Upper lobe of left lung (tissue), 6 donors: Measurements from ENCODE around the gene MSX2. TPM values are rescaled to one million over a fixed set of nuclear protein-coding genes. Genes with fewer than 3 reads are reported as not detected.

Source experiments
- ATAC-seq, 2 donors: fragments of 200-7000 bp; cut with Tn5 transposase; one replicate each; pipeline ENCODE4 v1.9.1; 2022; ENCODE audit warnings: mild to moderate bottlenecking in 2 of 2, moderate library complexity in 2 of 2; ENCODE audit not compliant: low FRiP score in 2 of 2
- DNase-seq, 2 donors: peaks; one replicate each; pipeline ENCODE4 v3.0.0-alpha.2; 2019 to 2020
- H3K27ac ChIP-seq, 4 donors: fragments of 200-600 bp; sonication (generic); one replicate each; pipeline ENCODE4 v1.5.1; 2016 to 2019
- H3K27me3 ChIP-seq, 4 donors: fragments of 200-600 bp; sonication (generic); one replicate each; pipeline ENCODE4 v1.5.1; 2017 to 2019
- H3K36me3 ChIP-seq, 4 donors: fragments of 200-600 bp; sonication (generic); one replicate each; pipeline ENCODE4 v1.5.1; 2016 to 2019
- H3K4me1 ChIP-seq, 4 donors: fragments of 200-600 bp; sonication (generic); one replicate each; pipeline ENCODE4 v1.5.1; 2018 to 2019
- H3K4me3 ChIP-seq, 4 donors: fragments of 200-600 bp; sonication (generic); one replicate each; pipeline ENCODE4 v1.5.1; 2017 to 2019; ENCODE audit warnings: mild to moderate bottlenecking in 2 of 4, moderate library complexity in 1 of 4
- H3K9me3 ChIP-seq, 4 donors: fragments of 200-600 bp; sonication (generic); one replicate each; pipeline ENCODE4 v1.5.1; 2018 to 2019
- CTCF ChIP-seq, 6 experiments: fragments of 450-650 bp in 4 of 6; fragments of 200-600 bp in 2 of 6; sonication (generic) in 2 of 6; IDR thresholded peaks; one replicate each; pipeline ENCODE4 v1.5.1; 2016 to 2019; ENCODE audit warnings: antibody characterized with exemption in 6 of 6
- EP300 ChIP-seq, 4 donors: sonication (generic); formaldehyde crosslinking; IDR thresholded peaks; one replicate each; pipeline ENCODE4 v1.5.1; 2017; ENCODE audit warnings: antibody characterized with exemption in 4 of 4, control low read depth in 2 of 4
- POLR2A ChIP-seq, 4 donors: fragments of 450-650 bp; IDR thresholded peaks; one replicate each; pipeline ENCODE4 v1.5.1; 2016 to 2017; ENCODE audit warnings: antibody characterized with exemption in 4 of 4, mild to moderate bottlenecking in 2 of 4
- POLR2AphosphoS5 ChIP-seq, 2 donors: sonication (generic); formaldehyde crosslinking; IDR thresholded peaks; one replicate each; pipeline ENCODE4 v1.5.1; 2017; ENCODE audit warnings: antibody characterized with exemption in 2 of 2
- WGBS, 2 donors: methylation state at CpG; one replicate each; pipeline ENCODE4 v1.1.5; 2017 to 2018; 5-methylcytosine and 5-hydroxymethylcytosine counted together
- total RNA-seq, 6 donors: library from RNA; depleted of rRNA in 4 of 6; stranded (reverse); fragments of >200 nt in 4 of 6; gene quantifications; one replicate each; pipeline versions ENCODE4 v1.1.0 to v1.2.1, GENCODE V29; 2016 to 2021
- donor health status: DM: no; HTN: no; CAD: no; lungs with moderate emphysema.
- donor health status: DM: no; HTN: yes; CAD: no; lungs with severe emphysema.

MSX2 gene
- total RNA-seq, 6 donors from 2014 or later: 0.44 to 1.6 (median 1.5) TPM; not detected in 2

- TF ChIP-seq CTCF (IDR thresholded peaks at IDR 0.05) (no peak), EP300 (IDR thresholded peaks at IDR 0.05) (no peak)
- H3K4me1 ChIP-seq: peaks cover 0 to 10% (median 3%) of the 10 kb centered on the region in 4 donors
- DNase-seq: peak in 1 of 2 donors; percentile 79
- peak overlapping the region in 3 of 4 donors; percentile 13 to 35 (median 31) for H3K4me3 ChIP-seq
- H3K27ac ChIP-seq: no peak overlapping the region
- no peaks in the 10 kb centered on the region for H3K36me3 ChIP-seq
- H3K27me3 ChIP-seq: peaks cover 0 to 9% (median 4%) of the 10 kb centered on the region in 4 donors
- ATAC-seq: peak in 1 of 2 donors; percentile 59
- WGBS, 2 donors: 3% methylated on average over 5 to 64 of the region's 89 CpGs
- no peaks in the 10 kb centered on the region for H3K9me3 ChIP-seq
Measured at GRCh38 chr5:174751154-174752000, 27.0 kb downstream of the MSX2 start.

GRCh38 chr5:174752121-174752520 is 27.7 kb downstream of the MSX2 start:
- ATAC-seq (no peak), DNase-seq (no peak)
- H3K9me3 ChIP-seq: no peaks in the 10 kb centered on the region
- H3K4me3 ChIP-seq: no peak overlapping the region
- TF ChIP-seq CTCF (IDR thresholded peaks at IDR 0.05) (no peak), EP300 (IDR thresholded peaks at IDR 0.05) (no peak), POLR2A (IDR thresholded peaks at IDR 0.05) (no peak), POLR2AphosphoS5 (IDR thresholded peaks at IDR 0.05) (no peak)
- 87 to 90% methylated on average over 5 of the region's 5 CpGs for WGBS, 2 donors
- H3K27me3 ChIP-seq: peaks cover 0 to 9% (median 4%) of the 10 kb centered on the region in 4 donors
- H3K27ac ChIP-seq: no peak overlapping the region
- no peaks in the 10 kb centered on the region for H3K36me3 ChIP-seq
- H3K4me1 ChIP-seq: peaks cover 0 to 10% (median 3%) of the 10 kb centered on the region in 4 donors

GRCh38 chr5:174755106-174755505 is 30.7 kb downstream of the MSX2 start:
- H3K4me3 ChIP-seq: no peak overlapping the region
- ATAC-seq (no peak), DNase-seq (no peak)
- H3K27ac ChIP-seq: no peak overlapping the region
- no peaks in the 10 kb centered on the region for H3K36me3 ChIP-seq
- TF ChIP-seq POLR2A (IDR thresholded peaks at IDR 0.05) (no peak), CTCF (IDR thresholded peaks at IDR 0.05) (no peak), EP300 (IDR thresholded peaks at IDR 0.05) (no peak), POLR2AphosphoS5 (IDR thresholded peaks at IDR 0.05) (no peak)
- peaks cover 0 to 10% (median 3%) of the 10 kb centered on the region in 4 donors for H3K4me1 ChIP-seq
- WGBS, 2 donors: 63 to 70% methylated on average over 2 of the region's 2 CpGs
- H3K9me3 ChIP-seq: no peaks in the 10 kb centered on the region
- peaks cover 0 to 9% (median 4%) of the 10 kb centered on the region in 4 donors for H3K27me3 ChIP-seq

GRCh38 chr5:174759091-174759490 is 34.7 kb downstream of the MSX2 start:
- DNase-seq (no peak), ATAC-seq (no peak)
- no peaks in the 10 kb centered on the region for H3K4me1 ChIP-seq
- 69 to 78% methylated on average over 3 of the region's 3 CpGs for WGBS, 2 donors
- TF ChIP-seq POLR2AphosphoS5 (IDR thresholded peaks at IDR 0.05) (no peak), POLR2A (IDR thresholded peaks at IDR 0.05) (no peak), EP300 (IDR thresholded peaks at IDR 0.05) (no peak), CTCF (IDR thresholded peaks at IDR 0.05) (no peak)
- no peak overlapping the region for H3K4me3 ChIP-seq
- H3K27ac ChIP-seq: no peak overlapping the region
- no peaks in the 10 kb centered on the region for H3K9me3 ChIP-seq
- H3K27me3 ChIP-seq: no peaks in the 10 kb centered on the region
- no peaks in the 10 kb centered on the region for H3K36me3 ChIP-seq
